GM12874 (cell line): ENCODE results near the gene MRPL52.

Source experiments
- TF ChIP-seq, protein P1 (sequence below): IDR thresholded peaks from 2 replicates; pipeline ENCODE4 v1.5.1; 2011; ENCODE audit warnings: low read depth, mild to moderate bottlenecking, control low read depth, low read length, moderate library complexity; ENCODE audit not compliant: insufficient read depth

Gene MRPL52

DNA sequence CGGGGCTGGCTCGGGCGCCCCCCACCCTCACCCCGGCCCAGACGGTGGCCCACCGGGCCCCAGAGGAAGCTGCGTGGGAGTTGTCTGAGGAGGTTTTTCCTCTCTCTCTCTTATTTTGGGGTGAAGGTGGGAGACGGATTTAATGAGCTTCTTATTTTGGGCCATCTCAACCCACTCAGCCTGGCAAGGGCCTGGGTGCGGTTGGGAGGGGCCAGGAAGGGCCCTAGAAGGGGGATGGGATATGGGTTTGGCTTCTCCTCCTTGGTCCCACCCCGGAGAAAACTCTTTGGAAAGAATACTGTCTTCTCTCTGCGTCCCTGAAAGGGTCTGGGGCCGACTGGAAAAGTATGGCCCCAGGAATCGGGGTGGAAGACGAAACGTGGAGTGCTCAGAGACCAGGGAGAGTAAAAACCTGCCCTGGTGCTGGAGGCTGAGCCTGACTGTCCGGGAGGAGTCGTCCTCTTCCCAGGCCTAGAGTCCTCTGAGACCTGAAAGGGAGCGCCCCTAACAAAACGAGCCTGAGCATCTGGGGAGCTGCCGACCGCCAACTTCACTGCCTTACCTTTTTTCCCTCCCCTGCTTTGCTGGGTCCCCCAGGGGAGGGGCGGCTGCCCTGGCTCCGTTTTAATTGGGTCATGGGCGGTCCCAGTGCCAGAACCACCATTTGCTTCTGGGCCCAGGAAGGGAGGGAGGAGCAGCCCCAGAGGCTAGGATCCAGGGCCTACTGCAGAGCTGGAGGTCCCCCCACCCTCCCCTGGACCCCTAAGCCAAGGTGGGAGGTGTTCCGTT, 8.3 kb downstream of the MRPL52 start:
- TF ChIP-seq, protein P1, sequence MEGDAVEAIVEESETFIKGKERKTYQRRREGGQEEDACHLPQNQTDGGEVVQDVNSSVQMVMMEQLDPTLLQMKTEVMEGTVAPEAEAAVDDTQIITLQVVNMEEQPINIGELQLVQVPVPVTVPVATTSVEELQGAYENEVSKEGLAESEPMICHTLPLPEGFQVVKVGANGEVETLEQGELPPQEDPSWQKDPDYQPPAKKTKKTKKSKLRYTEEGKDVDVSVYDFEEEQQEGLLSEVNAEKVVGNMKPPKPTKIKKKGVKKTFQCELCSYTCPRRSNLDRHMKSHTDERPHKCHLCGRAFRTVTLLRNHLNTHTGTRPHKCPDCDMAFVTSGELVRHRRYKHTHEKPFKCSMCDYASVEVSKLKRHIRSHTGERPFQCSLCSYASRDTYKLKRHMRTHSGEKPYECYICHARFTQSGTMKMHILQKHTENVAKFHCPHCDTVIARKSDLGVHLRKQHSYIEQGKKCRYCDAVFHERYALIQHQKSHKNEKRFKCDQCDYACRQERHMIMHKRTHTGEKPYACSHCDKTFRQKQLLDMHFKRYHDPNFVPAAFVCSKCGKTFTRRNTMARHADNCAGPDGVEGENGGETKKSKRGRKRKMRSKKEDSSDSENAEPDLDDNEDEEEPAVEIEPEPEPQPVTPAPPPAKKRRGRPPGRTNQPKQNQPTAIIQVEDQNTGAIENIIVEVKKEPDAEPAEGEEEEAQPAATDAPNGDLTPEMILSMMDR = no peak

DNA sequence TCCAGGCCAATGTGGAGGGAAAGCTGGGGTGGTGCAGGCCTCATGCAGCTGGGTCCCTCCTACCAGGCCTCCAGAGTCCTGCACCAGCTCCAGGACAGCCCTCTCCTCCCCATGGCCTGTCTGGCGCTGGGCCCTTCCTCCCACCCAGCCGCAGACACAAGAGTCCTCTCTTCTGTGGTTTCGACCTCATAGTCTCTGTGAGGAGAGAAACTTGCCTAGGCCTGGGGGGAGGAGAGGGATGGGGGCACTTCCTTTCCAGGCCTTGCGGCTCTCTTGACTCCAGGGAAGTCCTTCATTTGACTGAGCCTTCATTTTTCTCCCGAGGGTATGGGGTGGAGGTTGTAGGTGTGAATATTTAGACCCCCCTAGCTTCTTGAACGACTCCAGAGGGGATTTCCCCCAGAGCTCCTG, 8.9 kb downstream of the MRPL52 start:
- TF ChIP-seq, protein P1 = no peak

GRCh38 chr14:22839159-22839779, 9.6 kb downstream of the MRPL52 start:
- TF ChIP-seq, protein P1 = no peak

DNA sequence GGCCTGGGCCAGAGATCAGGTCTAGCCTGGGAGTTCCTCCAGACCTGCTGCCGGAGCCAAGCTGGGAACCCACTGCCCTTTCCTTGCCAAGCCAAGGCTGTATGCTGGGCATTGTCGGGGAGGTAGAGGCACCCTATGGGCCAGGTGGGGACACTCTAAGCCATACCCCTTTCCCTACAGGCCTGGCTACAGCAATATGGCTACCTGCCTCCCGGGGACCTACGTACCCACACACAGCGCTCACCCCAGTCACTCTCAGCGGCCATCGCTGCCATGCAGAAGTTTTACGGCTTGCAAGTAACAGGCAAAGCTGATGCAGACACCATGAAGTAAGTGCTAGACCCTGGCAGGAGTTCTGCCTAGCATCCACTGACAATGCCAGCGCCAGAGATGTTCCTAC, 11.6 kb downstream of the MRPL52 start:
- TF ChIP-seq, protein P1 = no peak

DNA sequence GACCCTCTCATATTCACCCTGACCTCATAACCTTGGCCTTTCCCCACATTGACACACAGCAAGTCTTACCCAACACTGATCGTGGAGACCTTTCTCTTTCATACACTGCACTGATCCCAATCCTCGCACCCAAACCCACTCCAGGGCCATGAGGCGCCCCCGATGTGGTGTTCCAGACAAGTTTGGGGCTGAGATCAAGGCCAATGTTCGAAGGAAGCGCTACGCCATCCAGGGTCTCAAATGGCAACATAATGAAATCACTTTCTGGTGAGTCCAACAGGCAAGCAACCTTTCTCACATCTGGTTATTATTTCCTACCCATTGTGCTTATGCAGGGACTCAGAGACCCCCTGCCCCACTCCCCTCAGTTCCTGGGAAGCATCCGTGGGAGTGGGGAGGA, 12.1 kb downstream of the MRPL52 start:
- TF ChIP-seq, protein P1 = no peak

DNA sequence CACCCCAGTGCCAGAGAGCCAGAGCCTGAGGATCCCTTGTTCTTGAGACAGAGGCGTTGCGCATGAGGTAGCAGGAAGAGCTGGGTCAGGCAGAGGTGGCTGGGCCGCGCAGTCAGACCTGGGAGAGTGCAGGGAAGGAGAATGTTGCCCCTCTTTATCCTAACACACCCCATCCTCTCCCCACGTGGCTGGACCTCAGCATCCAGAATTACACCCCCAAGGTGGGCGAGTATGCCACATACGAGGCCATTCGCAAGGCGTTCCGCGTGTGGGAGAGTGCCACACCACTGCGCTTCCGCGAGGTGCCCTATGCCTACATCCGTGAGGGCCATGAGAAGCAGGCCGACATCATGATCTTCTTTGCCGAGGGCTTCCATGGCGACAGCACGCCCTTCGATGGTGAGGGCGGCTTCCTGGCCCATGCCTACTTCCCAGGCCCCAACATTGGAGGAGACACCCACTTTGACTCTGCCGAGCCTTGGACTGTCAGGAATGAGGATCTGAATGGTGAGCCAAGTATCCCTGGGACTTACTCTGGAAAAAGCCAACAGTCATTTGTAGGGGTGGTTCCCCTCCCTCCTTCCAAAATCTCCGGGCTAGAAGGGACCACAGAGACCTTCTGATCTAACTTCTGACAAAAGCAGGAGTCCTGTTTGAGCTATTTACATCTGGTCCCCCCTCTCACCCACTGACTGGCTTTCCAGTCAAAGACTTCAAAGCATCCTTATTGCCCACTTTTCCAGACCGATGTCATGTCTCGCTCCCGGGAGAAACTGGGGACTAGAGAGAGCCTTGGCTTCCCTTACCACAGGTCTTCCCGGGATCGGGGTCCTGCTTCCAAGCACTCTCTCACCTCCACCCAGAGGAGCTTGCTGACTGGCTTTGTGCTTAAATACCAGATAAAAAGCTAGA, 12.8 kb downstream of the MRPL52 start:
- TF ChIP-seq, protein P1 = no peak

DNA sequence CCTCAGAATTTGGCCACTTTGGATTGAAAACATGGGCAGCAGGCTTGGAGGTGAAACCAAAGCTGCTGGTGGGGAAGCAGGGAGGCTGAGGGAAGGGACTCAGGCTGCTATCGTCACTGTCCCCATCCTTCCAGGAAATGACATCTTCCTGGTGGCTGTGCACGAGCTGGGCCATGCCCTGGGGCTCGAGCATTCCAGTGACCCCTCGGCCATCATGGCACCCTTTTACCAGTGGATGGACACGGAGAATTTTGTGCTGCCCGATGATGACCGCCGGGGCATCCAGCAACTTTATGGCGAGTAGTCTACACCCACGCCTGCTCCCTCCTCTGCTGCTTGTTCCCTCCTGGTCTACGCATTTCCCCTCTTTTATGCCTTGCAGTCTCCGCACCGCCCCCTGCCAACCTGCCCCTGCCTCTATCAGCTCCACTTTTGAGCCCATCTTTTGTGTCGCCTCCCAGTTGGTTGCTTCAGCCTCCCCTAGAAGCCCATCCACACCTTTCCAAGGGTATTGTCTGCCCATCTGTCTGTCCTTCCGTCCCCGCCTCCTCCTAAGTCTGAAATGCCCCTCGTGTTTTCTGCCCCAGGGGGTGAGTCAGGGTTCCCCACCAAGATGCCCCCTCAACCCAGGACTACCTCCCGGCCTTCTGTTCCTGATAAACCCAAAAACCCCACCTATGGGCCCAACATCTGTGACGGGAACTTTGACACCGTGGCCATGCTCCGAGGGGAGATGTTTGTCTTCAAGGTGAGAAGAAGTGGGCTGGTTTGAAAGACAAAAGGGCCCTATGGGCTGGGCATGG, 13.6 kb downstream of the MRPL52 start:
- TF ChIP-seq, protein P1 = no peak
